BE2C (cell line): Measurements from ENCODE around the gene UCP3.

Source experiments
- DNase-seq: peaks from one replicate; pipeline ENCODE4 v3.0.0-alpha.2; 2020
- H3K27me3 ChIP-seq: fragments of 250-450 bp; sonication (Bioruptor Pico); 2 replicates; pipeline ENCODE4 v1.5.1; 2020; ENCODE audit warnings: mild to moderate bottlenecking
- H3K36me3 ChIP-seq: fragments of 250-450 bp; sonication (Bioruptor Pico); 2 replicates; pipeline ENCODE4 v1.5.1; 2020; ENCODE audit warnings: mild to moderate bottlenecking
- H3K4me1 ChIP-seq: fragments of 250-450 bp; sonication (Bioruptor Pico); 2 replicates; pipeline ENCODE4 v1.5.1; 2020
- H3K4me3 ChIP-seq: 2 replicates; pipeline ENCODE4 v1.5.1; 2011; ENCODE audit warnings: low read depth, low read length
- H3K9me3 ChIP-seq: fragments of 250-450 bp; sonication (Bioruptor Pico); 2 replicates; pipeline ENCODE4 v1.5.1; 2020
- TF ChIP-seq, protein P1 (sequence below): IDR thresholded peaks from 2 replicates; pipeline ENCODE4 v1.5.1; 2012; ENCODE audit warnings: mild to moderate bottlenecking, low read depth, low read length

The UCP3 gene

DNA sequence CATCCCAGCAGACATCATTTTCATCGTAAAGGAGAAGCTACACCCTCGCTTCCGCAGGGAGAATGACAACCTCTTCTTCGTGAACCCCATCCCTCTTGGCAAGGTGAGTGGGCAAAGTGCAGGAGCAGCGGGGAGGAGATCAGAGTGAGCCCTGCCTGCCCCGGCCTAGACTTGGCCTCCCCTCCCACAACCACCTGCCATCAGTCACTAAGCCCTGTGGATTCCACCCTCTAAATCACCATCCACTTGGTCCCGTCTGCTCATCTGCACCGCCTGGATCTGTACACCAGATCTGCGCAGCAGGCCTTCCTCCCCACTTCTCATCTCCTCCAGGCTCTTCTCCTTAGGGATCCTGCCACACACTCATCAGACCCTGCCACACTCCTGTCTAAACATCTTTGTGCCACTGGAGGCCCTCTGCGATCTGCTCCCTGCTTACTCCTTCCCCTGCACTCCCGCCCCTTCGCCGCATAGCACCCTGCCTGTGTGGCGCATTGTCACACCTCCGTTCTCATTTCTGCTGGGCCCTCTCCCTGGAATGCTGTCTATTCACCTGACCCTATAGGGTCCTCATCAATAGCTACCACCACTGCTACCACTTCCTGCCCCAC lies 40.4 kb downstream of the UCP3 start:
- H3K4me1 ChIP-seq, result no peaks in the 10 kb centered on the region

DNA sequence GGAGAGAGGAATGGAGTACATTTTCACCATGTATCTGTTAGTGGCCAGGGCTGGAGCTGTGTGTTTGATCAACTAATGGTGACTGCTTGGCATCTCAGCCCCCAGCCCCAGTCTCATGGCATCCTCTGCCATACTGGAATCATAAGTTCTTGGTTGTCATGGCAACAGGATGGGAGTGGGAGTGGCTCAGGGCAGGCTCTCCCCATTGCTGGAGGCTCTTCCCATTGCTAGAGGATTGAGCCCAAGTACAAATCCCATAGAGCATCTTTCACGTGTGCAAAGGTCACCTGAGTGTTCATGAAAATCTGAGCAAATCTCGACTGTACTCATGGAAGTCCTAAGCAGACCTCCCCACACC lies 43.1 kb downstream of the UCP3 start:
- Histone ChIP-seq H3K27me3 (no peaks in the 10 kb centered on the region), H3K4me1 (no peaks in the 10 kb centered on the region), H3K36me3 (no peaks in the 10 kb centered on the region), H3K9me3 (no peaks in the 10 kb centered on the region), H3K4me3 (no peak overlapping the region)
- DNase-seq, result no peak
- TF ChIP-seq, protein P1, sequence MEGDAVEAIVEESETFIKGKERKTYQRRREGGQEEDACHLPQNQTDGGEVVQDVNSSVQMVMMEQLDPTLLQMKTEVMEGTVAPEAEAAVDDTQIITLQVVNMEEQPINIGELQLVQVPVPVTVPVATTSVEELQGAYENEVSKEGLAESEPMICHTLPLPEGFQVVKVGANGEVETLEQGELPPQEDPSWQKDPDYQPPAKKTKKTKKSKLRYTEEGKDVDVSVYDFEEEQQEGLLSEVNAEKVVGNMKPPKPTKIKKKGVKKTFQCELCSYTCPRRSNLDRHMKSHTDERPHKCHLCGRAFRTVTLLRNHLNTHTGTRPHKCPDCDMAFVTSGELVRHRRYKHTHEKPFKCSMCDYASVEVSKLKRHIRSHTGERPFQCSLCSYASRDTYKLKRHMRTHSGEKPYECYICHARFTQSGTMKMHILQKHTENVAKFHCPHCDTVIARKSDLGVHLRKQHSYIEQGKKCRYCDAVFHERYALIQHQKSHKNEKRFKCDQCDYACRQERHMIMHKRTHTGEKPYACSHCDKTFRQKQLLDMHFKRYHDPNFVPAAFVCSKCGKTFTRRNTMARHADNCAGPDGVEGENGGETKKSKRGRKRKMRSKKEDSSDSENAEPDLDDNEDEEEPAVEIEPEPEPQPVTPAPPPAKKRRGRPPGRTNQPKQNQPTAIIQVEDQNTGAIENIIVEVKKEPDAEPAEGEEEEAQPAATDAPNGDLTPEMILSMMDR, result no peak

More for the DNA sequence above, 40.4 kb downstream of the UCP3 start:
- no peak for DNase-seq
- TF ChIP-seq, protein P1, result no peak
- no peaks in the 10 kb centered on the region for H3K9me3 ChIP-seq
- H3K36me3 ChIP-seq, result no peaks in the 10 kb centered on the region
- no peak overlapping the region for H3K4me3 ChIP-seq
- no peaks in the 10 kb centered on the region for H3K27me3 ChIP-seq

DNA sequence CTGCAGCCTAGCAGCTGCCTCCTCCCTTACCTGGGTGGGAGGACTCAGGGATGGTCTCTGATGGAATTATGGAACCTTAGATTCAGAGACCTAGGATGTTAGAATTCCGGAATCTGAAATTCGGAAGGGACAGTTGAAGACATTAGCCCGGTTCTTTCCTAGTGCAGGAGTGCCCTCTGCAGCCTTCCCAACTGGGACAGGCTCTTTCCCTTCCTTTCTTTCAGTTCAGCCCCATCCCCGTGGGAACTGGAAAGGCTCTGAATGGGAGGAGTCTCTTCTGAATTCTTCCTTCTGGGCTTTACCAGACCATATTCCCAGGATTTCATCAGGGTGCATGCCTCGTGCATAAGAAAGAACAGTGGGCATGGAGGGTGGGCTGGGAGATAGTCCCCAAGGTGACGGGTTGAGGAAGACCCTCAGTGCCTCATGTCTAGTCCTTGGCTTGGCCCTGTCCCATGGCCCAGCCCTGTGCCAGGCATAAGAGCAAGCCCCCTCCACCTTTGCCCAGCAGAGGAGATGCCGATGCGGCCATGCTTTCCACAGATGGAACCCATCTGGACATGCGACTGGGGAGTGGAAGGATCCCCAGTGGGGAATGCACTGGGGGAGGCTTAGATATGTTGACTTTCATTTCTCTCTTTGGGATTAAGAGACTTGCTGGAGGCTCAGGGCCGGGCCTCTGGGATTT lies 43.7 kb downstream of the UCP3 start:
- Histone ChIP-seq H3K9me3 (no peaks in the 10 kb centered on the region), H3K27me3 (no peaks in the 10 kb centered on the region), H3K4me3 (peak overlapping the region; percentile 38), H3K36me3 (no peaks in the 10 kb centered on the region), H3K4me1 (no peaks in the 10 kb centered on the region)
- no peak for DNase-seq
- TF ChIP-seq, protein P1, result no peak

DNA sequence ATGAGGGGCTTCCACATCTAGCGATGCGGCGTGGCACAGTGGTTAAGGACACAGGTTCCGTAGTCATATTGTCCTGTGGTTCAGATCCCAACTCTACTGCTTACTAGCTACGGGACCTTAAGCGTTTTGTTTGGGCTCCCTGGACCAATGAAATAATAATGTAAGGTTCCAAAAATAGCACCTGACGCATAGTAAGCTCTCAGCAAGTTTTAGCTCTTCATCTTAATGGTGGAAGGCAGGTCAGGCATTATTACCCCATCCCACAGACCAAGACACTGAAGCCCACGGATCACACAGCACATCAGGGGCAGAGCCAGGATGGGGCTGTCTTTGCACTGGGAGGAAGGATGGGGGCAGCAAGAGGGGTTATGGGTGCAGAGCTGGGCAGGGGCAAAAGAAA lies 45.0 kb downstream of the UCP3 start:
- Histone ChIP-seq H3K36me3 (no peaks in the 10 kb centered on the region), H3K4me1 (no peaks in the 10 kb centered on the region), H3K9me3 (no peaks in the 10 kb centered on the region), H3K27me3 (no peaks in the 10 kb centered on the region), H3K4me3 (no peak overlapping the region)
- TF ChIP-seq, protein P1, result no peak
- no peak for DNase-seq

DNA sequence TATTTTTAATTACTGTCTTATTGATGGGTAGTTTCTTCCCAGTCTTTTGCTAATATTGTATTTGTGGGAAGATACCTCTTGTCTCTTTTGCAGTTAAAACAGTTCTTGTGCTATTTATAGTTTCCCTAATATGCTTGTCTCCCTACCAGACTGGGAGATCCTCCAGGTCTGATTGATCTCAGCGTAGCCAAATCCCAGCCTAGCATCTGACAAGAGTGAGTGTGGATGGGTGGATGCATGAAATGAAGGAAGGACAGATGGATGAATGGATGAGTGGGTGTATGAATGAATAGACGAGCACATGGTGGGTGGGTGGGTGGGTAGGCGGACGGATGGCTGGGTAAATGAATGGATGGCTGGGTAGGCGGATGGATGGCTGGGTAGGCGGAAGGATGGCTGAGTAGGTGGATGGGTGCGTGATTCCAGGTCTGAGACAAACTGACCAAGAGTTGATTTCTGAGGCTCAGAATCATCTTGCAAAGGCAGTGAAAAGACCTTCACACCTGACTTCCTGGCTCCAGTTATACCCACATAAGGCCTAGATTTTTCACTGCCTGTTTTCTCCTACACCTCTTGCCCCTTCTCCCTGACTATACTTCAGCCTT lies 46.7 kb downstream of the UCP3 start:
- Histone ChIP-seq H3K27me3 (no peaks in the 10 kb centered on the region), H3K4me1 (no peaks in the 10 kb centered on the region), H3K36me3 (no peaks in the 10 kb centered on the region), H3K4me3 (no peak overlapping the region), H3K9me3 (no peaks in the 10 kb centered on the region)
- TF ChIP-seq, protein P1, result no peak
- no peak for DNase-seq

DNA sequence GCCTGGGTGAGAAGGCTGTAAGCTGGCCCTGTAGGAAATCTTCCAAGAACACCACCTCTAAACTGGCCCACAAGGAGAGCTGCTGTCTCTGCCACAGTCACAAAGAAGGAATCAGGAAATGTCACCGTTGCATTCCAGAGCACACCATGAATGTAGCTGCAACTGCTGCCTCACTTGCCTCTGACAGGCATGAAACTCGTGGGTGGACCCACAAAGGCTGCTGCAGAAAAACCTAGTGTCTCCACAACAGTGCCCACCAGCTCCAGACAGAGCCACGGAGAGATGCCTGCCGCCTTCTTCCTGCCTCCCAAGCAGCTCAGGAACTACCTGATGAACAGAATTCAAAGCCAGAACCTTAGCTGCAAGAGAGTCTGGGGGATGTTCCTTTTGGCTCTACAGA lies 47.6 kb downstream of the UCP3 start:
- TF ChIP-seq, protein P1, result no peak
- Histone ChIP-seq H3K4me3 (no peak overlapping the region), H3K4me1 (no peaks in the 10 kb centered on the region), H3K36me3 (no peaks in the 10 kb centered on the region), H3K27me3 (no peaks in the 10 kb centered on the region), H3K9me3 (no peaks in the 10 kb centered on the region)
- DNase-seq, result no peak
